Liver (tissue), 3 donors: ENCODE measurements around the gene PLAC9.

Source experiments
- EGR1 ChIP-seq, 2 donors: IDR thresholded peaks; 2 replicates each; pipeline ENCODE4 v1.6.1; 2016 to 2018; ENCODE audit warnings: antibody characterized with exemption in 2 of 2, low read depth in 2 of 2
- FOXA1 ChIP-seq: IDR thresholded peaks from 2 replicates; pipeline ENCODE4 v1.6.1; 2016; ENCODE audit warnings: antibody characterized with exemption
- GABPA ChIP-seq, 2 donors: IDR thresholded peaks in 1 of 2; conservative IDR thresholded peaks in 1 of 2; 2 replicates each; pipeline ENCODE4 v1.6.1; 2016; ENCODE audit warnings: antibody characterized with exemption in 2 of 2, mild to moderate bottlenecking in 1 of 2, moderate library complexity in 1 of 2
- NR2F2 ChIP-seq: IDR thresholded peaks from 2 replicates; pipeline ENCODE4 v1.6.1; 2016; ENCODE audit warnings: antibody characterized with exemption
- RAD21 ChIP-seq, 2 donors: IDR thresholded peaks; 2 replicates each; pipeline ENCODE4 v1.6.1; 2016; ENCODE audit warnings: antibody characterized with exemption in 2 of 2, mild to moderate bottlenecking in 2 of 2
- SP1 ChIP-seq: IDR thresholded peaks from 2 replicates; pipeline ENCODE4 v1.6.1; 2018; ENCODE audit warnings: antibody characterized with exemption, mild to moderate bottlenecking
- TAF1 ChIP-seq: conservative IDR thresholded peaks from 2 replicates; pipeline ENCODE4 v1.6.1; 2016; ENCODE audit warnings: antibody characterized with exemption, mild to moderate bottlenecking
- YY1 ChIP-seq: IDR thresholded peaks from 2 replicates; pipeline ENCODE4 v1.6.1; 2016; ENCODE audit warnings: antibody characterized with exemption, mild to moderate bottlenecking
- TF ChIP-seq, protein P1 (sequence below): fragments of 150-350 bp; IDR thresholded peaks from 2 replicates; pipeline ENCODE4 v1.5.1; 2017; ENCODE audit warnings: improper control_type of control experiment, low read depth, low read length; ENCODE audit not compliant: missing input control
- TF ChIP-seq, protein P2 (sequence below): IDR thresholded peaks from 2 replicates; pipeline ENCODE4 v1.6.1; 2016; ENCODE audit warnings: antibody characterized with exemption
- TF ChIP-seq, protein P3 (sequence below): IDR thresholded peaks from 2 replicates; pipeline ENCODE4 v1.6.1; 2016; ENCODE audit warnings: antibody characterized with exemption
- TF ChIP-seq, protein P4 (sequence below): IDR thresholded peaks from 2 replicates; pipeline ENCODE4 v1.6.1; 2016; ENCODE audit warnings: antibody characterized with exemption, mild to moderate bottlenecking
- TF ChIP-seq, protein P5 (sequence below): IDR thresholded peaks from 2 replicates; pipeline ENCODE4 v1.6.1; 2016; ENCODE audit warnings: antibody characterized with exemption
- donor health status: healthy.
- donor health status: healthy.

DNA sequence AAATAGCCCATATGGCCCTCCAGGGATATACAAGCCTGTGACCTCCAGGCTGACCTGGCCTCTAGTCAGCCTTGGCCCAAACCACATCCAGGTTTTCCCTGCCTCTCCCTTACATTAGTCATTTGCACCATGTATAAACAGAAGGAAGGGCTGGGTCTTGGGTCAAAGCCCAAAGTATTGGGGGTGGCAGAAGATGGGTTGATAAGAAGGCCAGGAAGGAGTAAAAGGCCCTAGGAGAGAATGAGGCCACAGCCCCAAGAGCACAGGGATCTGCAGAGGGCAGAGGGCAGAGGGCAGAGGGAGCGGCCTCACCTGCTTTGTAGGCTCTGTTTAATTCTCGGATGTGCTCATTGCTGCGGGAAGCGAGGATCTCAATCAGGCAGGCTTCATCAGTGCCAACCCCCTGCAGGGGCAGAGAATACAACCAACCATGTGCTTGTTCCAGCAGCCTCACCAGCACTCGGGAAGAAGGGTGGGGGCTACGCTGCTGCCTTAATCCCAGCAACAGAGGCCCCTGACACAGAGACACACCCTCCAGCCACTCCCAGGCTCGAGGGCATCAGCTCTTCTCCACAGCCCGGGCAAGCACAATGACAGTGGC, 31.3 kb downstream of the PLAC9 start:
- no peak for TF ChIP-seq TAF1
- TF ChIP-seq, protein P1, sequence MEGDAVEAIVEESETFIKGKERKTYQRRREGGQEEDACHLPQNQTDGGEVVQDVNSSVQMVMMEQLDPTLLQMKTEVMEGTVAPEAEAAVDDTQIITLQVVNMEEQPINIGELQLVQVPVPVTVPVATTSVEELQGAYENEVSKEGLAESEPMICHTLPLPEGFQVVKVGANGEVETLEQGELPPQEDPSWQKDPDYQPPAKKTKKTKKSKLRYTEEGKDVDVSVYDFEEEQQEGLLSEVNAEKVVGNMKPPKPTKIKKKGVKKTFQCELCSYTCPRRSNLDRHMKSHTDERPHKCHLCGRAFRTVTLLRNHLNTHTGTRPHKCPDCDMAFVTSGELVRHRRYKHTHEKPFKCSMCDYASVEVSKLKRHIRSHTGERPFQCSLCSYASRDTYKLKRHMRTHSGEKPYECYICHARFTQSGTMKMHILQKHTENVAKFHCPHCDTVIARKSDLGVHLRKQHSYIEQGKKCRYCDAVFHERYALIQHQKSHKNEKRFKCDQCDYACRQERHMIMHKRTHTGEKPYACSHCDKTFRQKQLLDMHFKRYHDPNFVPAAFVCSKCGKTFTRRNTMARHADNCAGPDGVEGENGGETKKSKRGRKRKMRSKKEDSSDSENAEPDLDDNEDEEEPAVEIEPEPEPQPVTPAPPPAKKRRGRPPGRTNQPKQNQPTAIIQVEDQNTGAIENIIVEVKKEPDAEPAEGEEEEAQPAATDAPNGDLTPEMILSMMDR = no peak
- no peak for TF ChIP-seq FOXA1
- no peak for TF ChIP-seq RAD21 (IDR thresholded peaks at IDR 0.05)
- TF ChIP-seq, protein P2, sequence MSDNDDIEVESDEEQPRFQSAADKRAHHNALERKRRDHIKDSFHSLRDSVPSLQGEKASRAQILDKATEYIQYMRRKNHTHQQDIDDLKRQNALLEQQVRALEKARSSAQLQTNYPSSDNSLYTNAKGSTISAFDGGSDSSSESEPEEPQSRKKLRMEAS = no peak
- no peak for TF ChIP-seq YY1
- TF ChIP-seq, protein P3, sequence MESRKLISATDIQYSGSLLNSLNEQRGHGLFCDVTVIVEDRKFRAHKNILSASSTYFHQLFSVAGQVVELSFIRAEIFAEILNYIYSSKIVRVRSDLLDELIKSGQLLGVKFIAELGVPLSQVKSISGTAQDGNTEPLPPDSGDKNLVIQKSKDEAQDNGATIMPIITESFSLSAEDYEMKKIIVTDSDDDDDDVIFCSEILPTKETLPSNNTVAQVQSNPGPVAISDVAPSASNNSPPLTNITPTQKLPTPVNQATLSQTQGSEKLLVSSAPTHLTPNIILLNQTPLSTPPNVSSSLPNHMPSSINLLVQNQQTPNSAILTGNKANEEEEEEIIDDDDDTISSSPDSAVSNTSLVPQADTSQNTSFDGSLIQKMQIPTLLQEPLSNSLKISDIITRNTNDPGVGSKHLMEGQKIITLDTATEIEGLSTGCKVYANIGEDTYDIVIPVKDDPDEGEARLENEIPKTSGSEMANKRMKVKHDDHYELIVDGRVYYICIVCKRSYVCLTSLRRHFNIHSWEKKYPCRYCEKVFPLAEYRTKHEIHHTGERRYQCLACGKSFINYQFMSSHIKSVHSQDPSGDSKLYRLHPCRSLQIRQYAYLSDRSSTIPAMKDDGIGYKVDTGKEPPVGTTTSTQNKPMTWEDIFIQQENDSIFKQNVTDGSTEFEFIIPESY = no peak
- TF ChIP-seq SP1 = no peak
- TF ChIP-seq EGR1 (IDR thresholded peaks at IDR 0.05; ENCODE audit: low read depth in 2 of 2) = no peak
- TF ChIP-seq, protein P4, sequence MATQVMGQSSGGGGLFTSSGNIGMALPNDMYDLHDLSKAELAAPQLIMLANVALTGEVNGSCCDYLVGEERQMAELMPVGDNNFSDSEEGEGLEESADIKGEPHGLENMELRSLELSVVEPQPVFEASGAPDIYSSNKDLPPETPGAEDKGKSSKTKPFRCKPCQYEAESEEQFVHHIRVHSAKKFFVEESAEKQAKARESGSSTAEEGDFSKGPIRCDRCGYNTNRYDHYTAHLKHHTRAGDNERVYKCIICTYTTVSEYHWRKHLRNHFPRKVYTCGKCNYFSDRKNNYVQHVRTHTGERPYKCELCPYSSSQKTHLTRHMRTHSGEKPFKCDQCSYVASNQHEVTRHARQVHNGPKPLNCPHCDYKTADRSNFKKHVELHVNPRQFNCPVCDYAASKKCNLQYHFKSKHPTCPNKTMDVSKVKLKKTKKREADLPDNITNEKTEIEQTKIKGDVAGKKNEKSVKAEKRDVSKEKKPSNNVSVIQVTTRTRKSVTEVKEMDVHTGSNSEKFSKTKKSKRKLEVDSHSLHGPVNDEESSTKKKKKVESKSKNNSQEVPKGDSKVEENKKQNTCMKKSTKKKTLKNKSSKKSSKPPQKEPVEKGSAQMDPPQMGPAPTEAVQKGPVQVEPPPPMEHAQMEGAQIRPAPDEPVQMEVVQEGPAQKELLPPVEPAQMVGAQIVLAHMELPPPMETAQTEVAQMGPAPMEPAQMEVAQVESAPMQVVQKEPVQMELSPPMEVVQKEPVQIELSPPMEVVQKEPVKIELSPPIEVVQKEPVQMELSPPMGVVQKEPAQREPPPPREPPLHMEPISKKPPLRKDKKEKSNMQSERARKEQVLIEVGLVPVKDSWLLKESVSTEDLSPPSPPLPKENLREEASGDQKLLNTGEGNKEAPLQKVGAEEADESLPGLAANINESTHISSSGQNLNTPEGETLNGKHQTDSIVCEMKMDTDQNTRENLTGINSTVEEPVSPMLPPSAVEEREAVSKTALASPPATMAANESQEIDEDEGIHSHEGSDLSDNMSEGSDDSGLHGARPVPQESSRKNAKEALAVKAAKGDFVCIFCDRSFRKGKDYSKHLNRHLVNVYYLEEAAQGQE = no peak
- TF ChIP-seq GABPA (IDR thresholded peaks at IDR 0.05 in 1 of 2, conservative IDR thresholded peaks at IDR 0.05 in 1 of 2) = no peak
- TF ChIP-seq NR2F2 = no peak
- TF ChIP-seq, protein P5, sequence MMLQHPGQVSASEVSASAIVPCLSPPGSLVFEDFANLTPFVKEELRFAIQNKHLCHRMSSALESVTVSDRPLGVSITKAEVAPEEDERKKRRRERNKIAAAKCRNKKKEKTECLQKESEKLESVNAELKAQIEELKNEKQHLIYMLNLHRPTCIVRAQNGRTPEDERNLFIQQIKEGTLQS = no peak
